HCT116 (cell line): Measurements from ENCODE around the gene ERVFRD-1. TPM values are rescaled to one million over a fixed set of nuclear protein-coding genes. Genes with fewer than 3 reads are reported as not detected.

Experiments
- ATAC-seq: fragments of 200-7000 bp; cut with Tn5 transposase; 2 replicates; pipeline ENCODE4 v1.9.1; 2020; ENCODE audit warnings: mild to moderate bottlenecking, moderate library complexity
- BruUV-seq: library from RNA; stranded (reverse); fragments of 400-500 nt; replicated peaks from 2 replicates; lab custom pipeline; 2021; lab: Mats Ljungman, UMichigan
- CTCF ChIA-PET: fragments of 300-600 bp; sonication (Branson Sonifier 250); formaldehyde crosslinking; loops from one replicate; lab custom pipeline; 2021; ENCODE audit warnings: antibody characterized with exemption; lab: Charles Lee
- POLR2A ChIA-PET: fragments of 300-600, 350-600 bp; sonication (Branson Sonifier 250); formaldehyde crosslinking; loops from one replicate; lab custom pipeline; 2021; ENCODE audit warnings: antibody characterized with exemption; lab: Charles Lee
- RAD21 ChIA-PET, 2 experiments: fragments of 300-600 bp; sonication (Branson Sonifier 250); formaldehyde crosslinking; loops; one replicate each; lab custom pipeline; 2023; ENCODE audit warnings: low total read pairs in 2 of 2; ENCODE audit not compliant: uncharacterized antibody in 2 of 2, unreplicated experiment in 2 of 2, low non-redundant PET in 1 of 2; lab: Charles Lee
- DNase-seq: peaks from one replicate; pipeline ENCODE4 v3.0.0-alpha.2; 2010; ENCODE audit warnings: low read depth, low spot score
- H2AFZ ChIP-seq: fragments of 200-600 bp; shearing (Covaris generic), sonication (generic); 2 replicates; pipeline ENCODE4 v1.6.1; 2017; ENCODE audit warnings: low read depth, mixed run types, mixed read lengths, antibody characterized with exemption, low read length; ENCODE audit not compliant: poor library complexity, severe bottlenecking
- H3K27ac ChIP-seq: 2 replicates; pipeline ENCODE4 v1.5.1; 2012; ENCODE audit warnings: low read depth, low read length
- H3K27me3 ChIP-seq: fragments of 200-600 bp; sonication (generic); 2 replicates; pipeline ENCODE4 v1.6.1; 2016; ENCODE audit warnings: mixed run types, low read length, mixed read lengths; ENCODE audit not compliant: insufficient read depth
- H3K36me3 ChIP-seq, 2 experiments: fragments of 200-500 bp in 1 of 2; fragments of 200-600 bp in 1 of 2; sonication (Bioruptor generic) in 1 of 2; sonication (generic) in 1 of 2; 2 replicates each; pipeline versions ENCODE4 v1.5.1 to v1.6.1; 2014 to 2016; ENCODE audit warnings: low read length in 2 of 2, inconsistent platforms in 1 of 2, mixed read lengths in 1 of 2, mixed run types in 1 of 2; ENCODE audit not compliant: insufficient read depth in 2 of 2, control insufficient read depth in 1 of 2
- H3K4me1 ChIP-seq, 2 experiments: fragments of 200-600 bp in 1 of 2; sonication (generic) in 1 of 2; 2 replicates each; pipeline versions ENCODE4 v1.5.1 to v1.6.1; 2012 to 2017; ENCODE audit warnings: low read length in 2 of 2, inconsistent platforms in 1 of 2, mild to moderate bottlenecking in 1 of 2, mixed read lengths in 1 of 2, mixed run types in 1 of 2, moderate library complexity in 1 of 2; ENCODE audit not compliant: insufficient read depth in 2 of 2, control insufficient read depth in 1 of 2
- H3K4me2 ChIP-seq: fragments of 200-600 bp; sonication (generic); 2 replicates; pipeline ENCODE4 v1.6.1; 2017; ENCODE audit warnings: mixed run types, low read length, mixed read lengths
- H3K4me3 ChIP-seq, 2 experiments: fragments of 200-600 bp in 1 of 2; sonication (generic) in 1 of 2; replicated peaks in 1 of 2; 2 replicates each; pipeline ENCODE4 v1.5.1; 2011 to 2016; ENCODE audit warnings: low read length in 2 of 2, control low read depth in 1 of 2, low read depth in 1 of 2, mild to moderate bottlenecking in 1 of 2, mixed read lengths in 1 of 2, mixed run types in 1 of 2
- H3K79me2 ChIP-seq: fragments of 200-600 bp; sonication (generic); 2 replicates; pipeline ENCODE4 v1.6.1; 2017; ENCODE audit warnings: mild to moderate bottlenecking, mixed run types, low read length, moderate library complexity, mixed read lengths; ENCODE audit not compliant: insufficient read depth
- H3K9ac ChIP-seq: fragments of 200-600 bp; sonication (generic); 2 replicates; pipeline ENCODE4 v1.6.1; 2016; ENCODE audit warnings: low read length, mixed read lengths
- H3K9me2 ChIP-seq: fragments of 200-600 bp; sonication (generic), shearing (Covaris generic); 2 replicates; pipeline ENCODE4 v1.6.1; 2017; ENCODE audit warnings: mixed run types, mild to moderate bottlenecking, moderate library complexity; ENCODE audit not compliant: insufficient read depth
- H3K9me3 ChIP-seq, 2 experiments: fragments of 200-500 bp in 1 of 2; fragments of 200-600 bp in 1 of 2; sonication (Bioruptor generic) in 1 of 2; sonication (generic) in 1 of 2; 2 replicates each; pipeline ENCODE4 v1.6.1; 2014 to 2017; ENCODE audit warnings: low read length in 2 of 2, mixed read lengths in 2 of 2, inconsistent platforms in 1 of 2, low read depth in 1 of 2, mild to moderate bottlenecking in 1 of 2, mixed run types in 1 of 2, moderate library complexity in 1 of 2; ENCODE audit not compliant: control insufficient read depth in 1 of 2, insufficient read depth in 1 of 2
- H4K20me1 ChIP-seq: fragments of 200-600 bp; sonication (generic), shearing (Covaris generic); 2 replicates; pipeline ENCODE4 v1.6.1; 2017; ENCODE audit warnings: mixed run types, mild to moderate bottlenecking, moderate library complexity; ENCODE audit not compliant: insufficient read depth
- RAD21 ChIP-seq: IDR thresholded peaks from 2 replicates; pipeline ENCODE4 v1.6.1; 2012; ENCODE audit warnings: low read depth, mild to moderate bottlenecking
- SP1 ChIP-seq: IDR thresholded peaks from 2 replicates; pipeline ENCODE4 v1.6.1; 2012; ENCODE audit warnings: low read depth
- SRF ChIP-seq: IDR thresholded peaks from 2 replicates; pipeline ENCODE4 v1.6.1; 2012; ENCODE audit warnings: low read depth
- TCF7L2 ChIP-seq: IDR thresholded peaks from 2 replicates; pipeline ENCODE4 v1.7.0; 2011; ENCODE audit warnings: borderline replicate concordance, inconsistent platforms; ENCODE audit not compliant: insufficient read depth, insufficient read length; ENCODE audit errors: extremely low read depth
- YY1 ChIP-seq: IDR thresholded peaks from 2 replicates; pipeline ENCODE4 v1.6.1; 2011; ENCODE audit warnings: low read length, low read depth, moderate library complexity, mild to moderate bottlenecking; ENCODE audit not compliant: insufficient replicate concordance; ENCODE audit errors: extremely low read depth
- intact Hi-C: fragments of 100-400 bp; cut with micrococcal nuclease; formaldehyde crosslinking; loops from 2 replicates; pipeline ENCODE4 v1.10.0; 2022
- total RNA-seq: library from RNA; stranded (reverse); gene quantifications from one replicate; pipeline ENCODE4 v1.2.1, GENCODE V29; 2021; ENCODE audit not compliant: unreplicated experiment
- TF ChIP-seq, protein P1 (sequence below), 3 experiments: fragments of 200-600 bp in 1 of 3; sonication (generic) in 1 of 3; IDR thresholded peaks in 2 of 3; conservative IDR thresholded peaks in 1 of 3; 2 replicates each; pipeline ENCODE4 v1.5.1; 2012 to 2017; ENCODE audit warnings: low read depth in 2 of 3, low read length in 2 of 3, antibody characterized with exemption in 1 of 3, borderline replicate concordance in 1 of 3, control low read depth in 1 of 3, mild to moderate bottlenecking in 1 of 3, mixed read lengths in 1 of 3, mixed run types in 1 of 3, moderate library complexity in 1 of 3; ENCODE audit not compliant: insufficient read depth in 1 of 3
- TF ChIP-seq, protein P2 (sequence below): IDR thresholded peaks from 2 replicates; pipeline ENCODE4 v1.6.1; 2012

Gene ERVFRD-1
- total RNA-seq, 1 experiment from 2014 or later: not detected

DNA sequence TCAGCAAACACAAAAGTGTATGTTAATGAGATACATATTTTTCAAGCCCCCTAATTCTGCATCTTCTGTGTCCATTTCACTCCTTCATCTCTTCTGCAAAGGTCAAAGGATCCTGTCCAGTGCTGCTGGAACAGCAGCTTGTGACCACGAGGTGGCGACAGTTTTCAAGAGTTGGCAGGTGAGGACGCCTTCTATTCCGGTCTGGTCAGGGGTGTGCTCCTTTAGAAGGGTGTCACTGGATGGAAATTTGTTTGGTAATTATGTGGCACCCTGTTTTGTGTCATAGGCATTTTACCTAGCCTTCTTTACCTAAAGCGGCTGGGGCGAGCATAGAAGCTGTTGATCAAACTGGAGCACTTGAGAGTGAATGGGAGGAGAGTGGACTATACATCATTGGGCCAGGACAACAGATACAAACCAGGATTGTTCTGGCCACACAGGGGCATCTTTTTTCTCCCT, 32.9 kb upstream of the ERVFRD-1 start:
- DNase-seq (peak; percentile 61), ATAC-seq (peak; percentile 94)
- ChIA-PET CTCF (interaction anchor here (3.3 kb wide), 1 partner anchor 352 kb away, joined by 21 read pairs; no protein-coding TSS in a partner anchor), POLR2A (no interaction called here)
- H3K27ac ChIP-seq: no peak overlapping the region
- no peaks in the 10 kb centered on the region for H3K36me3 ChIP-seq
- no peaks in the 10 kb centered on the region for H3K27me3 ChIP-seq
- H3K9ac ChIP-seq: no peak overlapping the region
- no peaks in the 10 kb centered on the region for H3K79me2 ChIP-seq
- H3K9me3 ChIP-seq: no peaks in the 10 kb centered on the region
- H3K4me3 ChIP-seq: no peak overlapping the region
- H4K20me1 ChIP-seq: no peaks in the 10 kb centered on the region
- H3K4me1 ChIP-seq: peaks cover 7 to 22% of the 10 kb centered on the region in 2 experiments; a peak in 3 of 4 replicates
- TF ChIP-seq, protein P1, sequence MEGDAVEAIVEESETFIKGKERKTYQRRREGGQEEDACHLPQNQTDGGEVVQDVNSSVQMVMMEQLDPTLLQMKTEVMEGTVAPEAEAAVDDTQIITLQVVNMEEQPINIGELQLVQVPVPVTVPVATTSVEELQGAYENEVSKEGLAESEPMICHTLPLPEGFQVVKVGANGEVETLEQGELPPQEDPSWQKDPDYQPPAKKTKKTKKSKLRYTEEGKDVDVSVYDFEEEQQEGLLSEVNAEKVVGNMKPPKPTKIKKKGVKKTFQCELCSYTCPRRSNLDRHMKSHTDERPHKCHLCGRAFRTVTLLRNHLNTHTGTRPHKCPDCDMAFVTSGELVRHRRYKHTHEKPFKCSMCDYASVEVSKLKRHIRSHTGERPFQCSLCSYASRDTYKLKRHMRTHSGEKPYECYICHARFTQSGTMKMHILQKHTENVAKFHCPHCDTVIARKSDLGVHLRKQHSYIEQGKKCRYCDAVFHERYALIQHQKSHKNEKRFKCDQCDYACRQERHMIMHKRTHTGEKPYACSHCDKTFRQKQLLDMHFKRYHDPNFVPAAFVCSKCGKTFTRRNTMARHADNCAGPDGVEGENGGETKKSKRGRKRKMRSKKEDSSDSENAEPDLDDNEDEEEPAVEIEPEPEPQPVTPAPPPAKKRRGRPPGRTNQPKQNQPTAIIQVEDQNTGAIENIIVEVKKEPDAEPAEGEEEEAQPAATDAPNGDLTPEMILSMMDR (IDR thresholded peaks at IDR 0.05 in 2 of 3, conservative IDR thresholded peaks at IDR 0.05 in 1 of 3; ENCODE audit: borderline replicate concordance in 1 of 3, insufficient read depth in 1 of 3, low read depth in 2 of 3, low read length in 2 of 3): peak; percentile 88 to 96 (median 94)
- peak; percentile 93 for TF ChIP-seq RAD21
- peak; percentile 25 for TF ChIP-seq YY1
- no peak for TF ChIP-seq SP1
- TF ChIP-seq TCF7L2: no peak
- TF ChIP-seq, protein P2, sequence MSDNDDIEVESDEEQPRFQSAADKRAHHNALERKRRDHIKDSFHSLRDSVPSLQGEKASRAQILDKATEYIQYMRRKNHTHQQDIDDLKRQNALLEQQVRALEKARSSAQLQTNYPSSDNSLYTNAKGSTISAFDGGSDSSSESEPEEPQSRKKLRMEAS: no peak
- no peak for TF ChIP-seq SRF
- TF ChIP-seq, all 23 proteins: peak for 3
- H3K9me2 ChIP-seq: no peaks in the 10 kb centered on the region
- RAD21 ChIA-PET: no interaction called here
- intact Hi-C loops: loop anchor here (1.0 kb wide), 1 partner anchor 352 kb away; no protein-coding TSS in a partner anchor
- H2AFZ ChIP-seq: peak overlapping the region; percentile 47
- BruUV-seq: no TSS peak
- H3K4me2 ChIP-seq: no peak overlapping the region
